ENCODE data around the gene ZNF804A.

Gene ZNF804A

DNA sequence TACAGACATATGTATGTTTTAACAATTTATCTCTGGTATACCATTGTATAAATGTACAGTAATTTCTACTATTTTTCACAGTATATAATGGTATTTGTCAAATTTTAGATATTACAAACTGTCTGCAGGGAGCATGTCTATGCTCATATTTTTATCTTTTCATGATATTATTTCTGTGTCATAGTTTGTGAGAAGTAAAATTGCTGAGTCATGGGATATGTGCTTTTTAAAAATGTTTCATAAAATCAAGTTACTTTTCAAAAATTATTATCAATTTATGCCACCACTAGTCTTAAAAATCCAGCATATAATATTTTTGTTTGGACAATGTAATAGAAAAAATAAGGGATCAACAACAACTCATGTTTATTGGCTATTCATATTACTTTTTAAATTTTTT, 9.1 kb upstream of the ZNF804A start:
- DNase-seq: no peak
- H3K4me3 Mint-ChIP-seq: no peak overlapping the region
- no peak overlapping the region for H3K27ac Mint-ChIP-seq
- peaks cover 7% of the 10 kb centered on the region for H3K9me3 Mint-ChIP-seq
- no peaks in the 10 kb centered on the region for H3K4me1 Mint-ChIP-seq (ENCODE audit: low read depth)
- no peaks in the 10 kb centered on the region for H3K36me3 Mint-ChIP-seq (ENCODE audit: low read depth)
- peaks cover 2% of the 10 kb centered on the region for H3K27me3 Mint-ChIP-seq

DNA sequence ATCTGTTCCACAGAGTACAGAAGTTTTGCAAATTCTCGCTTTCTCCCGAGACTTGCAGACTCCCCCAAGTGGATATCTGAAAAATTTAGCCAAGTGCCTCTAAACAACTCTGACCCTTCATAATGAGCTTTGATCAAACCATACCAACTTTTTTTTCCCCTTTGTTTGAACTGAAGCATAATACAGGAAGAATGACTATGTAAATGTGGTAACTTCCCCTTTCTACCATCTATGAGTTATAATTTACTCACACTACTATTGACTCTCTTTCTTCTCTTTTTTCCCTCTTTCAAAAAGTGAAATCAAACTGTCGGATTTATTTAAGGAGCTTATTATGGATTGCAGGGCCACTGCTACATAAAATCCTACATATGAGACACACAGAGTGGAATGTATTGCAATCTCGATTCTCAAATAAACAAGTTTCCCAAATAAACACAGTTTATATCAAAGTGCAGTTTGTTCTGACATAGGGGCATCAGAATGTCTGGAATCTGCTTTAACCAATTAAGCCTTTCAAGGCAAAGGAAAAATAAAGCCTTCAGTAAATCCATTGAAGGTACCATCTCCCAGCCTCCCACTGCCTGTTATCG, 1.4 kb upstream of the ZNF804A start:
- Mint-ChIP-seq H3K4me3 (peak overlapping the region; percentile 14), H3K27ac (no peak overlapping the region), H3K36me3 (ENCODE audit: low read depth) (no peaks in the 10 kb centered on the region), H3K9me3 (no peaks in the 10 kb centered on the region), H3K27me3 (peaks cover 54% of the 10 kb centered on the region), H3K4me1 (ENCODE audit: low read depth) (peaks cover 15% of the 10 kb centered on the region)
- DNase-seq: no peak

DNA sequence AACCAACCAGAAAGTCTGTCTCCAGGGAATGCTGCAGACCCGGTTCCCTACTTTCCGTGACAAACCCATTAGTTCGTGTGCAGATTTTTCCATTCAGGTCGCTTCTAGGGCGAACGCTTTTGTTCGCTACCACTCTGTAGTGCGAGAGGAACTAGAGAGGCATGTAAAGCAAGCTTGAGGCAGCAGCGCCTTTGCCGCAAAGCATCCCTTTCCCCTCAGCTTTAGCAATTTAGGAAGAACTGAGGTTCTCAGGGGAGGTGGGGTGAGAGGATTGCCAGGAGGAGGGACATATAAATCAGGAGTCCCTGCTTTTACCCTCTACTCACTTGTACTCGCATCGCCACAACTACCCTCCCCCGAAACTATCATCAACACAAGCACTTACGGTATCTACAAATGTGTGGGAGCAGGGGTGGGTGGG, 748 bp upstream of the ZNF804A start:
- H3K4me3 Mint-ChIP-seq: peak overlapping the region; percentile 21
- no peak for DNase-seq
- peaks cover 54% of the 10 kb centered on the region for H3K27me3 Mint-ChIP-seq

DNA sequence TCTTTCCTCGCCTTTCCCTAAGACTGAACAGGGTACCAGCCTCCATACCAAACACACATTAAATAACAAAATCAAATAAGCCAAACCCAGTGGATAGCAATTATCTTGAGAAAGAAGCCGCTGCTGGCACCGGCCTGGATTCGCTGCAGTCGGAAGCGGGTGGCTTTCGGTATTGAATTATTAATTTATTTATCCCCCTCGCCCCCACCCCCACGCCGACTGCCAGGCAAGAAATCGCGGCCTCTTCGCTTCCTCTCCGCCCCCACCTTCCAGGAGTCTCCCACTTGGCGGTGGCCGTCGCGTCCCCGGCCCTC, 370 bp upstream of the ZNF804A start:
- peak; percentile 31 for DNase-seq
- no peak overlapping the region for H3K27ac Mint-ChIP-seq
- H3K36me3 Mint-ChIP-seq (ENCODE audit: low read depth): no peaks in the 10 kb centered on the region
- H3K9me3 Mint-ChIP-seq: no peaks in the 10 kb centered on the region
- peak overlapping the region; percentile 21 for H3K4me3 Mint-ChIP-seq
- H3K4me1 Mint-ChIP-seq (ENCODE audit: low read depth): peaks cover 15% of the 10 kb centered on the region
- H3K27me3 Mint-ChIP-seq: peaks cover 54% of the 10 kb centered on the region

More for the DNA sequence above, 748 bp upstream of the ZNF804A start:
- Mint-ChIP-seq H3K36me3 (ENCODE audit: low read depth) (no peaks in the 10 kb centered on the region), H3K9me3 (no peaks in the 10 kb centered on the region), H3K4me1 (ENCODE audit: low read depth) (peaks cover 15% of the 10 kb centered on the region), H3K27ac (no peak overlapping the region)

DNA sequence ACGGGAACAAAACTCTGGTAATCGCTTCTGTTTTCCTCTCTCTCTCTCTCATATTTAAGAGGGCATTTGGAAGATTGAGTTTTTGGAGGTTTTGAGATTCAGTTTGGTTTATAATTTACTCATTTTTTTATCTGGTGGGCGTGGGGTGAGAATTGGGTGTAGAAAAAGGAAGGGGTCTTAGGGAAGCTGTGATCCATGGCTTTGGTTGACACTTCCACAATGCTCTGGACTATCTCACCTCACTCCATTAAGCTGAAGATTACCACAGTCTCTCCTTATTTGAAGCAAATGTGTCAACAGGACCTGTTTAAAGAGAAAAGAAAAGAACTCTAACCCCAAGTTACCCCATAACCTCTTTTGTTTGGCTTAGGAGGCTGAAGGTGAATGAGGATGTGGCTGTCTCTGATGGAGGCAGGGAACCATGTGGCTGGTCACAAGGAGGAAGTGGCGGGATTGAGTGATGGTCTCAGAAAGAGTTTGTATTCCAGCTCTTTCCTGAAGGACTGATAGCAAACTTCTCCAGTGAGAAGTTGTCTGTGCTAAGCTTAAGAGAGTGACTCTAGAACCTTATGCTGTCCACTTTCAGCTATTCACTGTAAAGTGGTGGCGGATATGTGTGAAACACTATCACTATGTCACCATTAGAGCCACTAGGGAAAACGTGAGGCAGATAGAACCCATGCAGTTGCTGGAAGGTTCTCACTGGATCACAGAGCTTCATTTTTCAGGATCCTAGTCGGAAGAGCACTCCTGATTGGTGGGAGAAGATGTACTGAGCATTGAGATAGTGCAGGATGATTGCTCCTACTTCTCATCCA, 934 bp downstream of the ZNF804A start:
- Mint-ChIP-seq H3K4me1 (ENCODE audit: low read depth) (peaks cover 15% of the 10 kb centered on the region), H3K27me3 (peaks cover 52% of the 10 kb centered on the region), H3K9me3 (no peaks in the 10 kb centered on the region), H3K4me3 (peak overlapping the region; percentile 55), H3K36me3 (ENCODE audit: low read depth) (no peaks in the 10 kb centered on the region), H3K27ac (no peak overlapping the region)
- DNase-seq: no peak

DNA sequence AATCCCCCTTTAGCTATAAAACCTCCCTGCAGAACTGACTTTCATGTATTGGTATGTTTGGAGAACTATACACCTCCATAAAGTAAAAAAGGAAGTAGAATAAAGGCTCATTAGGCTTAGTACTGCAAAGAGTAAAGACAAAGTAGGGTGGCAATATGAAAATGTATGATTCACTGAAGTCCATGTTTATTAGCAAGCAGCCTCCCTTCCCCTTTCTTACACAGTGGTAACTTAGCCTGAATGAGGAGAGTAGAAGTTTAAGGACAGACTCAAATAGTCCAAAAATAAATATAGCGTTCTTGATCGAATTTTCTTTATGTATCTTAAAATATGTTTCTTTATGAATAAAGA, 1.5 kb downstream of the ZNF804A start:
- DNase-seq: no peak
- Mint-ChIP-seq H3K27me3 (peaks cover 49% of the 10 kb centered on the region), H3K4me1 (ENCODE audit: low read depth) (peaks cover 15% of the 10 kb centered on the region), H3K36me3 (ENCODE audit: low read depth) (no peaks in the 10 kb centered on the region), H3K4me3 (no peak overlapping the region), H3K9me3 (no peaks in the 10 kb centered on the region), H3K27ac (no peak overlapping the region)

DNA sequence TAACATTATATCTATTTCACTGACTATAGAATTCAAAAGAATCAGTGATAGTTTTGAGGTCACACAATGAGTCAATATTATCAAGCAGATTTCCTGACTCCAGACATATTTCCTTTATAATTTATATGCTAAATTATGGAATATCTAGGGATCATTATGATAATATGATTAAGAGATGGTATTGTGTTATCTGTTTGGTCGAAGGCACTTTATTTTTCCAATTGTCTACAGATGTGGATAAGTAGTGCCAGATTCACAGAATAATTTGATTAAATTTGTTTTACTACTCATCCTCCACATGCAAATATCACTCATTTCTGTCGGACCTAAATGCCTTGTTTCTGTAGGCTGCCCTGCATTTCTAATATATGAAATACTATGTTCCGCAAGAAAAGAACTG, 4.4 kb downstream of the ZNF804A start:
- no peak overlapping the region for H3K27ac Mint-ChIP-seq
- no peak overlapping the region for H3K4me3 Mint-ChIP-seq
- DNase-seq: no peak
- peaks cover 28% of the 10 kb centered on the region for H3K27me3 Mint-ChIP-seq
- H3K4me1 Mint-ChIP-seq (ENCODE audit: low read depth): peaks cover 7% of the 10 kb centered on the region
- no peaks in the 10 kb centered on the region for H3K36me3 Mint-ChIP-seq (ENCODE audit: low read depth)
- no peaks in the 10 kb centered on the region for H3K9me3 Mint-ChIP-seq

DNA sequence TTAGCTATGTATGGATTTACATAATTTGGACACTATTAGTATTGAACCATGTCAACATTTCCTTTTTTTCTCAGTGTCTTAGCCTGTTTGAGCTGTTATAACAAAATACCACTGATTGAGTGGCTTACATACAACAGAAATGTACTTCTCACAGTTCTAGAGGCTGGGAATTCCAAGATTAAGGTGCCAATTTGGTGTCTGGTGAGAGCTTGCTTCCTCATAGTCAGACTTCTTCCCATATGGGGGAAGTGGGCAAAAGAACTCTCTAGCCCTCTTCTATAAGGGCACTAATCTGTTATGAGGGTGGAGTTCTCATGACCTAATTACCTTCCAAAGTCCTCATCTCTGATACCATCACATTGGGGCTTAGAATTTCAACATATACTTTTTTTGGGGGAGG, 12.6 kb downstream of the ZNF804A start:
- no peak overlapping the region for H3K27ac Mint-ChIP-seq
- H3K4me1 Mint-ChIP-seq (ENCODE audit: low read depth): no peaks in the 10 kb centered on the region
- no peak overlapping the region for H3K4me3 Mint-ChIP-seq
- H3K27me3 Mint-ChIP-seq: no peaks in the 10 kb centered on the region
- H3K9me3 Mint-ChIP-seq: peaks cover 9% of the 10 kb centered on the region
- no peaks in the 10 kb centered on the region for H3K36me3 Mint-ChIP-seq (ENCODE audit: low read depth)
- DNase-seq: no peak

DNA sequence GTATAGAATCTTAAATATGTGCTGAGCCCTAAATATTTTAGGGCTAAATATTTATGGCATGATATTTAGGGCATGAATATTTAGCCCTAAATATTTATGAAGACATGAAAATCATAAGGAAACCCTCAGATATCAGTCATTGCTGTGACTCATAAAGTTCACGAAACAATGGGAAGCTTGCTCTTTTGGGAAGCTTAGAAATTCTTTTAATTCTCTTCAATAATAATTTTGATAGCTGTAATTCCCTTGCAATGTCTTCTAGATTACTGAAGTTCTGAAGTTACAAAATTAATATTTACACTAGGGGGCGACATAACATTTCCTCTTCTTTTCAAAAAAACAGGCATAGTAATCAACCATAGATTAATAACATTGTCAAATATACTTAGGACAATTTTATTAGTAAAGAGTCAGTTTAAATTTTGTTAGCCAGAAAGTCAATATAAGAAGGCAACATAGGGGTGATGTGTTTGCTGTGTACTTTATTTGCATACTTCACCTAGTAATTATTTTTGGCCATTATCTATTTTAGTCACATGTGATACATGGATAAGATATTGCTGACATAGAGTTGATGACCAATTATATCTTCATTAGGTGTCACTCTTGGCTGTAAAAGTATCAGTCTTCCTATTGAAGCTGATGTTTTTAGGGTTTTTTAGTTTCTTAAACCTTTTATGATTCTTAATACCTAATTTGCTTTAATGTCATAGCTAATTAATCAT, 13.2 kb downstream of the ZNF804A start:
- Mint-ChIP-seq H3K4me3 (no peak overlapping the region), H3K27me3 (no peaks in the 10 kb centered on the region), H3K27ac (no peak overlapping the region), H3K36me3 (ENCODE audit: low read depth) (no peaks in the 10 kb centered on the region), H3K4me1 (ENCODE audit: low read depth) (no peaks in the 10 kb centered on the region), H3K9me3 (peaks cover 9% of the 10 kb centered on the region)
- no peak for DNase-seq

DNA sequence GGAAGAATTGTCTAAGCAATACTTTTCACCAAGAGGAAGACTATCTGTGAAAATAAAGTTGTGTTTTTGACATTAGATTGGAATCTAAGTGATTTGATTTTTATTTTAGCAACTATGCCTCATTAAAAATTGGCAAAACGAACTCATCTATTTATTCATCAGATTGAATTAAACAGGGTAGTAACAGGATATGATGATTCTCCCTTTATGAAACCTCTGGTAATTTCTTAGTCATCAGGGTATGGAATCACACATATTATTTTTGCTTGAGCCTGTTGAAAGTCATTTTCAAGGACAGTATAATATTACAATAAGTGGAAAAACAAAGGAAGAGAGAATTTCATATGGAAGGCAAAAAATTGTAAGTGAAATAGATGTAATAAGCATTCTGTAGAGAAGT, 22.0 kb downstream of the ZNF804A start:
- Mint-ChIP-seq H3K36me3 (ENCODE audit: low read depth) (no peaks in the 10 kb centered on the region), H3K27ac (no peak overlapping the region), H3K27me3 (no peaks in the 10 kb centered on the region), H3K9me3 (no peaks in the 10 kb centered on the region), H3K4me3 (no peak overlapping the region), H3K4me1 (ENCODE audit: low read depth) (no peaks in the 10 kb centered on the region)
- DNase-seq: no peak

DNA sequence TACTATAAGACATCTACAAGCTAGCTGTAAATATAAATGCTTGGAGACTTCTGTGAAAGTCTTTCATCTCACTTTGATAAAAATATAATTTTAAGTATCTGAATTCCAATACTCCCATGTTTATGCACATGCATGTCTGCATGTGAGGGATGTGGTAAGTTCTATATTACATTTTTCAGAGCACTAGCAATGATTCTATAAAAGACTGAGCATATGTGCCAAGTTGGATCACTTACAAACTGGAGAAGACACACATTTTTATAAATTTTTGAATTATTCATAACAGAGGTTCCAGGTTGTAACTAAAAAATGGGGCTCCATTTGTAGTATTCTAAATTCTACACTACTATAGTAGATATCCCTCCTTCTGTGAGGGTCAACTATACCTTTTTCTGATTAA, 26.0 kb downstream of the ZNF804A start:
- H3K36me3 Mint-ChIP-seq (ENCODE audit: low read depth): no peaks in the 10 kb centered on the region
- DNase-seq: no peak
- H3K9me3 Mint-ChIP-seq: no peaks in the 10 kb centered on the region
- no peak overlapping the region for H3K27ac Mint-ChIP-seq
- H3K4me3 Mint-ChIP-seq: no peak overlapping the region
- H3K4me1 Mint-ChIP-seq (ENCODE audit: low read depth): no peaks in the 10 kb centered on the region
- no peaks in the 10 kb centered on the region for H3K27me3 Mint-ChIP-seq

DNA sequence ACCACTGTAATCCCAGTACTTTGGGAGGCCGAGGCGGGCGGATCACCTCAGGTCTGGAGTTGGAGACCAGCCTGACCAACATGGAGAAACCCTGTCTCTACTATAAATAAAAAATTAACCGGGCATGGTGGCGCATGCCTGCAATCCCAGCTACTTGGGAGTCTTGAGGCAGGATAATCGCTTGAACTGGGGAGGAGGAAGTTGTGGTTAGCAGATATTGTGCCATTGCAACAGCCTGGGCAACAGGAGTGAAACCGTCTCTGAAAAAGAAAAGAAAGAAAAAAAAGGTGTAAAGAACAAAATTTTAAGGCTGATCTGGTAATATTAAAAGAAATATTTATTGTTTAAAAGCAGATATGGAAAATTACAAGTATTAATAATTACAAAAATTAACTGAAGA, 29.7 kb downstream of the ZNF804A start:
- DNase-seq: no peak
- Mint-ChIP-seq H3K36me3 (ENCODE audit: low read depth) (no peaks in the 10 kb centered on the region), H3K27ac (no peak overlapping the region), H3K9me3 (no peaks in the 10 kb centered on the region), H3K27me3 (no peaks in the 10 kb centered on the region), H3K4me1 (ENCODE audit: low read depth) (no peaks in the 10 kb centered on the region), H3K4me3 (no peak overlapping the region)

DNA sequence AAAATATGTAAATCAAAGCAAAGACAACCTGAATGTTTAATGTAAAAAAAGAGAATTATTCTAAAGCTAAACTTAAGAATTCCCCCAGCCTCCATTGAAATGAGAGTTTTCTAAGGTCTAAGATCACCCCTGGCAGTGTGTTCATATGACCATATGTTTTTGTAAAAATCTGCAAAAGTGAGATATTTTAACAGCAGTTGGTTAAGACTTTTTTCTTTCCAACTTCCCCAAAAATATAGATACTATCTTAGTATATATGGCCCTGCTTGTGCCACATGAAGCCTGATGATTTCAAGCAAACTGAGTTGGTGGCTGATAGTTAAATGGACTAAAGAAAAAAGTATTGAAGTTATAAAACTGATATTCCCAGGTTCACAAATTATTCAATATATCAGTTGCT, 35.4 kb downstream of the ZNF804A start:
- no peaks in the 10 kb centered on the region for H3K9me3 Mint-ChIP-seq
- H3K27ac Mint-ChIP-seq: no peak overlapping the region
- H3K4me3 Mint-ChIP-seq: no peak overlapping the region
- no peak for DNase-seq
- H3K4me1 Mint-ChIP-seq (ENCODE audit: low read depth): no peaks in the 10 kb centered on the region
- H3K36me3 Mint-ChIP-seq (ENCODE audit: low read depth): no peaks in the 10 kb centered on the region
- H3K27me3 Mint-ChIP-seq: no peaks in the 10 kb centered on the region

DNA sequence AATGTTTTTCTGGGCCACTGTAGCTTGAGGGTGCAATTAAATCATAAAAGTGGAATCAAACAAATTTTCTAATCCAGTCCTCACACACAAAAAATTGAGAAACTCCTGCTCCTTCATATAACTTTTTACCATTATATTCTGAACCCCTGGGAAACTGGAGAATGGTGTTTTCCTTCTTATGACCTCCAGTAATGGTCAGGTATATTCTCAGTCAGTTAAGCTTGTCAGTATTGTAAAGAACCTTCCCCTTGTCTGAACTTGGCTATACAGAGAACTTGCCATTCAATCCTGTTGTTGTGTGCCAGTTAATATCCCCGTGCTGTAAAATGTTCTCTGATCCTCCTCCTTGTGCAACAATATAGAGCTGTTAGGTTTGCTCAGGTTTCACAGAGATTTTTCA, 39.5 kb downstream of the ZNF804A start:
- Mint-ChIP-seq H3K4me1 (ENCODE audit: low read depth) (no peaks in the 10 kb centered on the region), H3K9me3 (no peaks in the 10 kb centered on the region), H3K4me3 (no peak overlapping the region), H3K27ac (no peak overlapping the region), H3K36me3 (ENCODE audit: low read depth) (no peaks in the 10 kb centered on the region), H3K27me3 (no peaks in the 10 kb centered on the region)
- DNase-seq: no peak

DNA sequence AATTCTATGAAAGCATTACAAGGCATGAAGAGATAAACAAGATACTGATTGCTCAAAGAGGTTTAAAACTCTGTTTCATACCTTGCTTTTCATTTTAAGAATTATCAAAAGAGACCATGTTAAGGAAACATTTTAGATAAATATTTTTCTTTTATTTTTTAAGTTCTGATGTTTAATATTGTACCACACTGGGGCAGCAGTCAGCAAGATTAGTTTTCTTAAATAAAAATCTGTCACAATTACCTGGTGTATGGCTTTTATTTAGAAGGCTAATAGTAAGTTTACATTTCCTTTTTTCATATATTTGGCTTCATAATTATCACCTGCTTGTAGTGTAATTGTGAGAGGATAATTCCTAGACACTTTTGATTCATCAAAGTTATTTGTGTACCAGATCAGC, 46.4 kb downstream of the ZNF804A start:
- Mint-ChIP-seq H3K27me3 (no peaks in the 10 kb centered on the region), H3K36me3 (ENCODE audit: low read depth) (no peaks in the 10 kb centered on the region), H3K4me1 (ENCODE audit: low read depth) (no peaks in the 10 kb centered on the region), H3K4me3 (no peak overlapping the region), H3K27ac (no peak overlapping the region), H3K9me3 (peaks cover 12% of the 10 kb centered on the region)
- DNase-seq: no peak

Data from activated T-cell treated with anti-CD3 and anti-CD28 coated beads, Interleukin-2, amount 50 U/mL, for 24 hours (primary cell).